Astrocyte of the cerebellum (primary cell): ENCODE results near the gene TMEM123.

Source experiments
- DNase-seq: peaks from one replicate; pipeline ENCODE4 v3.0.0-alpha.2; 2011; ENCODE audit warnings: low read depth
- H3K4me3 ChIP-seq: 2 replicates; pipeline ENCODE4 v1.5.1; 2011; ENCODE audit warnings: mild to moderate bottlenecking, low read depth, low read length, moderate library complexity
- in situ Hi-C: cut with HindIII; loops from 2 replicates; pipeline ENCODE4 v1.10.0; 2017; ENCODE audit warnings: low sequenced_read_pairs
- TF ChIP-seq, protein P1 (sequence below): IDR thresholded peaks from 2 replicates; pipeline ENCODE4 v1.5.1; 2012; ENCODE audit warnings: low read length, low read depth, moderate library complexity, mild to moderate bottlenecking; ENCODE audit errors: missing control alignments

The TMEM123 gene

DNA sequence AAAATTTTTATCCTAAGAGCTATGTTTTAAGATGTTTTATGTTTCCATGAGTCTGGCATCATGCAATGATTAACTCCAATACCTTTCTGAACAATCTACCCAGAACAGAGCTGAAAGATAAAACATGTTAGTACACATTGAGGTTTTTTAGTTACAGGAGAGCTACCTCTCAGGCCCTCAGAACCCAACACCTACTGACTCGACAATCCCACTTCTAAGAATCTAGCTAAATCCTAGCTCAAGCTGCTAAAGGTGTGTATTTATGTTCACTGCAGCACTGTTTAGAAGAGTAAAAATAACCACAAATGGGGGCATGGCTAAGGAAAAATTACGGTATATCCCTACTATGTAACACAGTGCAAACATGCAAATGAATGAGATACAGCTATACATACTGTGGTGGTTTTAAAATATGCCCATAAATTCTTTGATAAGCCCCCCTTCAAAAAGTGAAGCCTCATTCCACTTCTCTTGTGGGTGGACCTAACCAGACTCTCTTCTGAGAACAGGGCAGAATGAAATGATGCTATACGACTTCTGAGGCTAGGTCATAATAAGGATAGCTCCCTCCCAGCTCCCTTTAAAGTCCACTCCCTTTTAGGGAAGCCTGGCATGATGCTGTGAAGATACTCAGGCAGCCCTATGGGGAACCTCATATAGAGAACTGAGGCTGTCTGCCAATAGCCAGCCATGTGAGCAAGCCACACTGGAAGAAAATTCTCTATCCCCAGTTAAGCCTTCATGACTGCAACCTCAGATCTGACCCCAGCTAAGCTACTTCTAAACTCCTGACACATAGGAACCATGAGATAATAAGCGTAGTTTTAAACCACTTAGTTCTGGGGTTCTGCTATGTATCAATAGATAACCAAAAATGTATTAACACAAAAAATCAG, 29.5 kb downstream of the TMEM123 start:
- TF ChIP-seq, protein P1, sequence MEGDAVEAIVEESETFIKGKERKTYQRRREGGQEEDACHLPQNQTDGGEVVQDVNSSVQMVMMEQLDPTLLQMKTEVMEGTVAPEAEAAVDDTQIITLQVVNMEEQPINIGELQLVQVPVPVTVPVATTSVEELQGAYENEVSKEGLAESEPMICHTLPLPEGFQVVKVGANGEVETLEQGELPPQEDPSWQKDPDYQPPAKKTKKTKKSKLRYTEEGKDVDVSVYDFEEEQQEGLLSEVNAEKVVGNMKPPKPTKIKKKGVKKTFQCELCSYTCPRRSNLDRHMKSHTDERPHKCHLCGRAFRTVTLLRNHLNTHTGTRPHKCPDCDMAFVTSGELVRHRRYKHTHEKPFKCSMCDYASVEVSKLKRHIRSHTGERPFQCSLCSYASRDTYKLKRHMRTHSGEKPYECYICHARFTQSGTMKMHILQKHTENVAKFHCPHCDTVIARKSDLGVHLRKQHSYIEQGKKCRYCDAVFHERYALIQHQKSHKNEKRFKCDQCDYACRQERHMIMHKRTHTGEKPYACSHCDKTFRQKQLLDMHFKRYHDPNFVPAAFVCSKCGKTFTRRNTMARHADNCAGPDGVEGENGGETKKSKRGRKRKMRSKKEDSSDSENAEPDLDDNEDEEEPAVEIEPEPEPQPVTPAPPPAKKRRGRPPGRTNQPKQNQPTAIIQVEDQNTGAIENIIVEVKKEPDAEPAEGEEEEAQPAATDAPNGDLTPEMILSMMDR: no peak
- H3K4me3 ChIP-seq: no peak overlapping the region
- in situ Hi-C loops: no loop called here
- no peak for DNase-seq

- TF ChIP-seq, protein P1: no peak
- no peak for DNase-seq
- H3K4me3 ChIP-seq: no peak overlapping the region
- in situ Hi-C loops: no loop called here
These were observed 31.3 kb downstream of the TMEM123 start for GRCh38 chr11:102421261-102421660.

- no peak for DNase-seq
- TF ChIP-seq, protein P1: no peak
- in situ Hi-C loops: no loop called here
- no peak overlapping the region for H3K4me3 ChIP-seq
These were observed 32.0 kb downstream of the TMEM123 start for GRCh38 chr11:102420547-102420946.

GRCh38 chr11:102419181-102419580, 33.4 kb downstream of the TMEM123 start:
- TF ChIP-seq, protein P1: no peak
- in situ Hi-C loops: no loop called here
- no peak overlapping the region for H3K4me3 ChIP-seq

DNA sequence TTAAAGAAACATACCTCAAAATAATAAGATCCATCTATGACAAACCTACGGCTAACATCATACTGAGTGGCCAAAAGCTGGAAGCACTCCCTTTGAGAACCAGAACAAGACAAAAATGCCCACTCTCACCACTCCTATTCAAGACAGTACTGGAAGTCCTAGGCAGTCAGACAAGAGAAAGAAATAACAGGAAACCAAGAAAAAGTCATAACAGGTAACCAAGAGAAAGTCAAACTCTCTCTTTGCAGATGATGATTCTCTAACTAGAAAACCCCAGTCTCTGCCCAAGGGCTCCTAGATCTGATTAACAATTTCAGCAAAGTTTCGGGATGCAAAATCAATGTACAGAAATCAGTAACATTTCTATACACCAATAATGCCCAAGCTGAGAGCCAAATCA, 35.6 kb downstream of the TMEM123 start:
- in situ Hi-C loops: no loop called here
- no peak overlapping the region for H3K4me3 ChIP-seq
- TF ChIP-seq, protein P1: no peak
- no peak for DNase-seq

More at GRCh38 chr11:102419181-102419580, 33.4 kb downstream of the TMEM123 start:
- DNase-seq: no peak

DNA sequence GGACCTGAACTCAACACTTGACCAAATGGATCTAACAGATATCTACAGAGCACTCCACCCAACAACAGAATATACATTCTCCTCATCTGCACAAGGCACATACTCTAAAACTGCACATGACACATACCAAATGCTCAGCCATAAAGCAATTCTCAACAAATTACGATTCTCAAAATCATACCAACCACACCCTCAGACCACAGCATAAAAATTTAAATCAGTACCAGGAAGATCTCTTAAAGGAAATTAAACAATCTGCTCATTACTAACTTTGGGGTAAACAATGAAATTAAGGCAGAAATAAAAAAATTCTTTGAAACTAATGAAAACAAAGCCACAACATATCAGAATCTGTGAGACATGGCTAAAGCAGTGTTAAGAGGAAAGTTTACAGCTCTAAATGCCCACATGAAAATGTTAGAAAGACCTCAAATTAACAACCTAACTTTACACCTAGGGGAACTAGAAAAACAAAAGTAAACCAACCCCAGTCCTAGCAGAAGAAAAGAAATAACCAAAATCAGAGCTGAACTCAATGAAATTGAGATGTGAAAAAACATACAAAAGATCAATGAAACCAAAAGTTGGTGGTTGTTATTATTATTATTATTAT, 37.2 kb downstream of the TMEM123 start:
- TF ChIP-seq, protein P1: no peak
- no peak overlapping the region for H3K4me3 ChIP-seq
- no peak for DNase-seq
- in situ Hi-C loops: no loop called here
